GM19328 (cell line): ENCODE results near the gene NUAK1.

Experiments
- ATAC-seq: cut with Tn5 transposase; IDR thresholded peaks from one replicate; pipeline ENCODE4 v1.9.1; 2021; ENCODE audit warnings: mild to moderate bottlenecking, moderate library complexity; ENCODE audit not compliant: unreplicated experiment

NUAK1 gene

GRCh38 chr12:106138633-106139421 is at the start of gene NUAK1:
Gene NUAK1, minus strand, starts transcription at chr12:106138954. Its CDS starts 301 bp downstream, at chr12:106138653.
- ATAC-seq, result no peak

GRCh38 chr12:106188256-106188655 is 49.5 kb upstream of the NUAK1 start:
- ATAC-seq, result no peak

DNA sequence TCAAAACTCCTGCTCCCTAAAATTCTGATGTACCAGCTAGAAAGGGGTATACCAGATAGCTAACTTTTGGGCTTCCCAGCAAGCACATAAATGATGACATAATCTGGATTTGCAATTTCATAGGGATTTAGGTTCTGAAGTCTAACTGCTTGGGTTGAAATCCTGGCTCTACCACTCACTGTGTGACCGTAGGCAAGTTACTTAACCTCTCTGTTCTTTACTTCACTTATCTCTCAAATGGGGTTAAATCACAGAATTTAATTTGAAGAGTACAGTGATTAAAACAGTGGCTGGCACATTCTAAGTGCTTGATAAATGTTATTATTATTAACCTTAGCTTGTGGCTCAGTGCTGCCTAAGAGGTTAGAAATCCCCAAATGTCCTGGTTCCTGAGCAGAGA is 49.1 kb upstream of the NUAK1 start:
- ATAC-seq, result no peak

- ATAC-seq, result no peak
Measured at GRCh38 chr12:106187155-106187789, 48.5 kb upstream of the NUAK1 start.

DNA sequence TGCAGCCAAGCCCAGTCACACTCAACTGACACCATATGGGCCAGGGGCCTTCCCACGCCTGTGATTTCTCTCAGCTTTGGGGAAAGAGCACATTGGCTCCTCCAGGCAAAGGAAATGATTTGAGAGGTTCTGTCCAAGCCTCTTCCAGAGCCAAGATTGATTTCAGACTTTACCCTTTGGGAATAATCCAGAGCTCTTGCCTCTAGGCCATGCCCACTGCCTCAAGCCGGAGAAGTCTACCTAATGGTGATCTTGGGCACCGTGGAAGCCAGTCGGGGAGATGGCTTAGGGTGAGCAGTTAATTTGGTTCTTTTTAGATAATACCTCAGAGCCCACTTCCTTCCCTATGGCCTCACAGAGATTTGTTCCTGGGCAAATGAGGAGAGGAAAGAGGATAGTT is 45.0 kb upstream of the NUAK1 start:
- no peak for ATAC-seq

DNA sequence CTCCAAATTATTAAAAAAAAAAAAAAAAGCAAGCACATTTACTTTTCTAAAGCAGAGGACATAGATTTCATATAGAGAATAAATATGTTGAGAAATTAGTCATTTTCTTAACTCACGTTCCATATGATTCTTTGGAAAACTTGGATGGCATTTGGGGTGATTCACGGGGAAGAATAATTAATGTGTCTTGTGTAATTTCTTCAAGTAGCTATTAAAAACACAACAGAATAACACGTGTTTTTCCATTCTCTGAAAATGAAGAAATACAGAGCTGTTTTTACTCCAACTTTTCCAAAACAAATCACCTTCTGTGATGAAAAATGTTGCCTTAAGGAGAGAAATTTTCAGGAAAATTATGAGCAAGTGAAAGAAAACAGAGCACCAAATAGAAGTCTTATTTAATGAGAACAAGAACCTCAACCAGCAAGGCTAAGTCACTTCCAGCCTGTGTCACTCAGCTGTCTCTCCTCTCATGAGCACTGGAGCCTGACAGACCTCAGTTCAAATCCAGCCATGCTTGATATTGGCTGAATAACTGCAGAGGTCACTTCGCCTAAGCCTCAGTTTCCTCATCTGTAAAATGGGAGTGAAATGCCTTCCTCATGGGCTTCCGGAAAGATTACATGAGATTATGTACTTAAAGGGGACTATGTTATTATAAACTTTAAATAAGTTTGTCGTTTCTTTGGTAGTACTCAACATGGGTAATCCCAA is 42.8 kb upstream of the NUAK1 start:
- no peak for ATAC-seq

- no peak for ATAC-seq
Measured at GRCh38 chr12:106179086-106179485, 40.3 kb upstream of the NUAK1 start.

GRCh38 chr12:106178562-106178961 is 39.8 kb upstream of the NUAK1 start:
- no peak for ATAC-seq

DNA sequence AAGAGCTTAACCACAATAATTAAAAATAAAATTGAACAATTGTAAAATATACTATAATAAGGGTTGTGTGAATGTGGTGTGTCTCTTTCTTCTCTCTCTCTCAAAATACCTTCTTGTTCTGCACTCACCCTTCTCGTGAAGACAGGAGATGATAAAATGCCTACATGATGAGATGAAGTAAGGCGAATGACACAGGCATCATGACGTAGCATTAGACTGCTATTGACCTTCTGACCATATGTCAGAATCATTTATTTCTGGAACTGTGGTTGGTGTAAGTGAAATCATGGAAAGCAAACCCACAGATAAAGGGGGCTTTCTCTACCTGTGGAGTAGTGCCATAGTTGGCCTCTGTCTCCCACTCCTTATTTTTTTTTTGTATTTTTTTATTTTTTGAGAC is 37.8 kb upstream of the NUAK1 start:
- ATAC-seq, result no peak

- ATAC-seq, result no peak
Measured at GRCh38 chr12:106174876-106175275, 36.1 kb upstream of the NUAK1 start.

- ATAC-seq, result no peak
Measured at GRCh38 chr12:106173442-106173841, 34.7 kb upstream of the NUAK1 start.

DNA sequence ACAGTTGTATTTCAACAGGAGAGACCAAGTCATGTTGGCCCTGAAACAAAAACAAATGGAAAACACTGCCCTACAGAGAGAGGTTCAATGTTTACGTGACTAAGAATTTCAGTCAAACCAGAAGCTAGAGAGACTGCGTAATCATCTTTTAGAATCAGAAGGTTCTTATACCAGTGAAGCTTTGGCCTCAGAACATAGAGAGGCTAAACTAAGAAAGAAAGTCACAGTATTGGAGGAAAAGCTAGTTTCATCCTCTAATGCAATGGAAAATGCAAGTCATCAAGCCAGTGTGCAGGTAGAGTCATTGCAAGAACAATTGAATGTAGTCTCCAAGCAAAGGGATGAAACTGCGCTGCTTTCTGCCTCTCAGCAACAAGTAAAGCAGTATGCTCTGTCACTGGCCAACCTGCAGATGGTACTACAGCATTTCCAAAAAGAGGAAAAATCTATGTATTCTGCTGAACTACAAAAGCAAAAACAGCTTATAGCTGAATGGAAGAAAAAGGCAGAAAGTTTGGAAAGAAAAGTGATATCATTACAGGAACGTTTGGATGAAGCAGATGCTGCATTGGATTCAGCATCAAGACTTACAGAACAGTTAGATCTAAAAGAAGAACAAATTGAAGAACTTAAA is 32.5 kb upstream of the NUAK1 start:
- no peak for ATAC-seq

- no peak for ATAC-seq
Measured at GRCh38 chr12:106170285-106170684, 31.5 kb upstream of the NUAK1 start.

GRCh38 chr12:106163712-106164111 is 25.0 kb upstream of the NUAK1 start:
- no peak for ATAC-seq

- ATAC-seq, result no peak
Measured at GRCh38 chr12:106161491-106161890, 22.7 kb upstream of the NUAK1 start.

- no peak for ATAC-seq
Measured at GRCh38 chr12:106160915-106161314, 22.2 kb upstream of the NUAK1 start.

GRCh38 chr12:106157802-106158201 is 19.0 kb upstream of the NUAK1 start:
- ATAC-seq, result no peak

GRCh38 chr12:106154751-106155273 is 16.1 kb upstream of the NUAK1 start:
- no peak for ATAC-seq

DNA sequence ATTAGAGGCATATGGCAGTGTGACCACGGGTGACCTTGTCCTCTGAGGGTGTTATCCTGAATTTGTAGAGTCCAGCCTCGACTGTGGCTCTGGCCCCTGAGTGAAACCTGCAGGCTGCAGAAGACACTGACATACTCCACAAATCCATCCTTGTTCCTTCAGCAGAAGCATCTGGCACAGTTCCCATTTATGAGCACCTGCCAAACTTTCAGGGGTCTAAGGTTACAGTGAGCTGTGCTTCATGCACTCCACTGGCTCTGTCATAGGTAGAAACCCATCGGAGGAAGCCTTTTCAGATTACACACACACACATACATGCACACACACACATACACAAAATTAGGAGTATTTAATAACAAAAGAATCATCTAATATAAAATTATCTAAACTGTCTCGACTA is 13.6 kb upstream of the NUAK1 start:
- no peak for ATAC-seq

DNA sequence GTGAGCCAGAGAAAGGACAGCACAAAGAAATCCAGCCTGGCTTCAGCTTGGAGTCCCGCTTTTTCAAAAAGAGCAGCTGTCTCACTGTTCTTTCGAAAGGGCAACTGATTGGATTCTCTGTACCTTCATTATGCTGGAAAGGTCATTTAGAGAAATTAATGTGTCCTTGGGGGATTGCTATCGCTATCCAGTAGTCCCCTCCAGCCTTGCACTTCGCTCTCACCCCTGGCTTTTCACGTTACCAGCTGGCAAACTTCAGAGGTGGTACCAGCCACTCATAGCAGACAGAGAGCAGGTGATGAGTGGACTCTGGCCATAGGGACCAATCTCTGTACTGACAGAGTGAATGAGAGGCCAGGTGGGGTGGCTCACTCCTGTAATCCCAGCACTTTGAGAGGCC is 11.8 kb upstream of the NUAK1 start:
- ATAC-seq, result no peak

DNA sequence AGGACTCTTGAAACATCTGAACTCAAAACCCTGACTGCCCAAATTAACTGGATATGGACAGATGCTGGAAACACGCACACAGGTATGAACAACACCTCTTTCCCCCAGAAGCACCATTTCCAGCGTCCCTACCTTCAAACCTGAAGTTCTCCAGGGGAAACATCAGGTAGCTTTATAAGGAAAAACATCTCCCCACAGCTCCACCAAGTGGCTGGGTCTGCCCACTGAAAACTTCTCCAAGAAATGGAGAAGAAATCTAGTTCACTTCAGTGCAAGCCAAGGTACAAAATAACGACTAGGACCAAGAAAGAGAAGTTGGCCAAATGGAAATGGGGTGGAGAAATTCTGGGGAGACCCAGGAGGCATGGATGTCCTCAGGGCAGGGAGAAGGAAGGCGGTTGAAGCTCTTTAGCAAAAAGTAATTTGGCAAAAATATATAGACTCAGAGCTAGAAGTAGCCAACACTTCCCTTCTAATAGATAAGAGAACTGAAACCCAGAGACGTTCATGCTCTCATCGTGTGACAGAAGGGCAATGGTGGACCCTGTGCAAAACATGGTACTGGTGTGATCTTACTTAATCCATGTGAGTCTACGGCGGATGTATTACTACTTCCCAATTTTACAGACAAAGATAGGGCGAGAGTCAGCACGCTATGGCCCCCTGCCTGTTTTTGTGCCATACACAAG is 10.5 kb upstream of the NUAK1 start:
- ATAC-seq, result no peak
